PC-3 (cell line): ENCODE results near the gene PDHB.

ENCODE experiments used
- EZH2 ChIP-seq: fragments of 300-600 bp; sonication (generic); IDR thresholded peaks from one replicate; pipeline ENCODE4 v1.6.1; 2017; ENCODE audit warnings: antibody characterized with exemption, mild to moderate bottlenecking, low read length; ENCODE audit not compliant: unreplicated experiment
- EZH2phosphoT487 ChIP-seq: fragments of 300-600 bp; sonication (generic); IDR thresholded peaks from 2 replicates; pipeline ENCODE4 v1.6.1; 2018; ENCODE audit warnings: mild to moderate bottlenecking, antibody characterized with exemption, low read length, borderline replicate concordance

DNA sequence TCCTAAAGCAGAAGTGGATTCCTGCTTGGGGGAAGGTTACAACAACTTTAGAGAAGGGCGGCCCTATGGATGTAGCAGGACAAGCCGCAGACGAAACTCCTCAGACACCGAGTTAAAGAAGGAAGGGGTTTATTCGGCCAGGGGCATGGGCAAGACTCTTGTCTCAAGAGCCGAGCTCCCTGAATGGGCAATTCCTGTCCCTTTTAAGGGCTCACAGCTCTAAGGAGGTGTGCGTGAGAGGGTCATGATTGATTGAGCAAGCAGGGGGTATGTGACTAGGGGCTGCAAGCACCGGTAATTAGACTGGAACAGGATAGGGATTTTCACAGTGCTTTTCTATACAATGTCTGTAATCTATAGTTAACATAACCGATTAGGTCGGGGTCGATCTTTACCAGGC lies 879 bp upstream of the PDHB start:
- TF ChIP-seq EZH2 (no peak), EZH2phosphoT487 (no peak)
